HG02798 (cell line): ENCODE measurements around the gene SGSM2.

Experiments used
- ATAC-seq: cut with Tn5 transposase; IDR thresholded peaks from one replicate; pipeline ENCODE4 v1.9.1; 2021; ENCODE audit warnings: mild to moderate bottlenecking; ENCODE audit not compliant: unreplicated experiment, poor library complexity

The SGSM2 gene

DNA sequence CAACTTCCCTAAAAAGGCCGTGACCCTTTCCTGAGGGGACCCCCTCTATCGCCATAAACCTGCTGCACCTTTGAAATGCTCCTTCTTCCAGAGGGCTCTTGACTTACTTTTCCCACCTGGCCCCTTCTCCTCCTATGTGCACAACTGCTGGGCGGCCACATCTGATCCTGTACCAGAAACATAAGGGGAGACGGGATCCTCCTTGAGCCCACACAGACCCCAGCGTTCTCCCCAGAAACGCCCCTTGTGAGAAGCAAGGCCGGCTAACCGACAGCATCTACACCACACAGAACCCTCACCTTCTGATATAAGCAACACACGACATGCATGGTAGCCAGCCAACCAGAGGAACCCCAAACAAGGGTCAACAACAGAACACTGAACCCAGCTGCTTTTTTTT lies 77.8 kb downstream of the SGSM2 start:
- ATAC-seq = no peak

DNA sequence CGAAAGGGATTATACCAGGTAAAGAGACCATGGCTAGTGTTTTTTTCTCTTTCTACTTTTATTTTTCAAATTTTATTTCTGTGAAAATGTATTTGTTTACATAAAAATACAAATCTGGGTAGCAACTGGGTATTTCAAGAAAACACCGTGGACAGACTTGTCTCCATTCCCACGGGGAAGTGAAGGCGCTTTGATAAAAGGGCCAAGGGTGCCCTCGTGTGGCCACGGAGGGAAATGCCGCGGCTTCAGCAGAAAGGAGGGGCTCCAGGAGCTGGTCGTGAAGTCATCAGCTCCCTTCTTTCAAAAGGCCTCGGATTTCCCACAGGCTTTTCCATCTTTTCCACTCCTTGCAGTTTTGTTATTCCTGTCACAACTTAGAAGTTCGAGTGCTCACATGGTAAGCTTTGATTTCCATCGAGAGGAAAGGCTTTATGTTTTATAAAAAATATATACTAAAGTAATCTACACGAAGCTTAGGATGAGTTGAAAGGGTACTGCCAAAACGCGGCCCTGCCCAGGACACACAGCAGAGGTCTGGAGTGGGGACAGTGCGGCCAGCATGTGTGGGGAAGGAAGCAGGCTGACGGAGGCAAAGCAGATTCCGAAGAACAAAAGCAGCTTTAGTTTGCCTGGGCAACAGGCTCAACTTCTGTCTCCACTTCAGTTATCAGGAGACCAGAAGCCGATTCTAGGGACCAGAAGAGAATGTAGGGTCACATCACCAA lies 78.9 kb downstream of the SGSM2 start:
- no peak for ATAC-seq

DNA sequence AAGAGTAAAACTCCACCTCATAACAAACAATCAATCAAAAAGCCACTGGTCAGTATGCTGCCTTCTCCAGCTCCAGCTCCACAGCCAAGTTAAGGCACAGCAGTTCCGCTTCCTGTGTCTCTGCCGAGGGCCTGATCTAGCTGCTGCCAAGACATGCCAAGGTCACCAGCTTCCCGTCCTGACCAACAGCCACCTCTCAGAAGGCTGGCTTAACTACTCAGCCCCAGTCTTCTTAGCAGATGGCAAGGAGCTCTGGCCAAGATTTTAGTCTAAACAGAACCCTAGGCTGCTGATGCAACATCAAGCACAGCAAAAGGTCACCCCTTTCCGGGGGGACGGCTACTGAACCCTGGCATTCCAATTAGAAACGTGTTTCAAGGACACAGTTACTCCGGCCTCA lies 81.3 kb downstream of the SGSM2 start:
- ATAC-seq = no peak

DNA sequence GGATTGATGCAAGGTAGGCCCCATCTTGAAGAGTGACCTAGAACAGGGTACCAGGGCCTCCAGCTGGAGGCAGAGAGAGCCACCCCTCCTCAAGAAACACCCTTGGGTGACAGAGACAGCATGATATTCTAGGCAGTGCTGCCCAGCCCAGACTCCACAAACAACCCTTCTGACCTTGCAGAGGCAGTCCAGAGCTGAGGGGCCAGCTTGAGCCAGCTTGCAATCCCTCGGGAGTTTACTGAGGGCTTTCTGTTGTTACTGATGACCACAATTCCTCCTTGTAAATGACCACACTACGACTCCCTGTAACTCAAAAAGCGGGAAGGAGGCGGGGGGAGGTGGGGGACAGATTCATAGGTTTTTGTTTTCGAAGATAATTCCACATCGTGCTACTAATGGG lies 82.2 kb downstream of the SGSM2 start:
- ATAC-seq = no peak

GRCh38 chr17:2420176-2420575 lies 82.9 kb downstream of the SGSM2 start:
- ATAC-seq = no peak

GRCh38 chr17:2421315-2422147 lies 84.2 kb downstream of the SGSM2 start:
- ATAC-seq = no peak

GRCh38 chr17:2423271-2423670 lies 86.0 kb downstream of the SGSM2 start:
- ATAC-seq = no peak

- no peak for ATAC-seq
These were observed 89.9 kb downstream of the SGSM2 start for GRCh38 chr17:2427215-2427614.

- ATAC-seq = no peak
These were observed 90.6 kb downstream of the SGSM2 start for GRCh38 chr17:2427910-2428309.
